Measurements from ENCODE around the gene C9orf72.
"Not testable (repeated sequence)": the region's sequence is repeated elsewhere in the genome, so short reads cannot be mapped to it uniquely, and the experiment has no call there.

GRCh38 chr9:27612036-27612435 lies 38.8 kb upstream of the C9orf72 start:
- TF ChIP-seq CTCF (optimal IDR thresholded peaks at IDR 0.05 in 1 of 3, IDR thresholded peaks at IDR 0.05 in 1 of 3, conservative IDR thresholded peaks at IDR 0.05 in 1 of 3; ENCODE audit: extremely low read depth in 1 of 3, insufficient read depth in 2 of 3, low read length in 3 of 3); EZH2 (IDR thresholded peaks at IDR 0.05; ENCODE audit: low read length): not testable (repeated sequence)
